Measurements from ENCODE around the gene KCNQ4.

DNA sequence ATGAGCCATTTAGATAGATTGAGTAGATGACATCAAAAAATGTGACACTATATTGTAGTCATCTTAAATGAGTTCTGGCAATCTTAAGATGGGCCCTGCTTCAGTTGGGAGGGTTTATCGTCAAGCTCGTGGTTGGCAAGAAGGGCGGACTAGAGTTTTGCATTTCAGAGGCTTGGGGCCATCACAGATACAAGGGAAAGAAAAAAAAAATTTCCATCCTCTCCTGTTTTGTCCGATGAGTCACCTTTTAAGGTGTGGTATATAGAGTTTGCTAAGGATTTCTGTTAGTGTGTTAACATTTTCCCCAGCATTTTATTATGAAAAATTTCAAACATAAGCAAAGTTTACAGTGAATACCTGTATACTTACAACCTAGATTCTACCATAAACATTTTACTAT is 31.8 kb upstream of the KCNQ4 start:
- TF ChIP-seq, protein P1, sequence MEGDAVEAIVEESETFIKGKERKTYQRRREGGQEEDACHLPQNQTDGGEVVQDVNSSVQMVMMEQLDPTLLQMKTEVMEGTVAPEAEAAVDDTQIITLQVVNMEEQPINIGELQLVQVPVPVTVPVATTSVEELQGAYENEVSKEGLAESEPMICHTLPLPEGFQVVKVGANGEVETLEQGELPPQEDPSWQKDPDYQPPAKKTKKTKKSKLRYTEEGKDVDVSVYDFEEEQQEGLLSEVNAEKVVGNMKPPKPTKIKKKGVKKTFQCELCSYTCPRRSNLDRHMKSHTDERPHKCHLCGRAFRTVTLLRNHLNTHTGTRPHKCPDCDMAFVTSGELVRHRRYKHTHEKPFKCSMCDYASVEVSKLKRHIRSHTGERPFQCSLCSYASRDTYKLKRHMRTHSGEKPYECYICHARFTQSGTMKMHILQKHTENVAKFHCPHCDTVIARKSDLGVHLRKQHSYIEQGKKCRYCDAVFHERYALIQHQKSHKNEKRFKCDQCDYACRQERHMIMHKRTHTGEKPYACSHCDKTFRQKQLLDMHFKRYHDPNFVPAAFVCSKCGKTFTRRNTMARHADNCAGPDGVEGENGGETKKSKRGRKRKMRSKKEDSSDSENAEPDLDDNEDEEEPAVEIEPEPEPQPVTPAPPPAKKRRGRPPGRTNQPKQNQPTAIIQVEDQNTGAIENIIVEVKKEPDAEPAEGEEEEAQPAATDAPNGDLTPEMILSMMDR (conservative IDR thresholded peaks at IDR 0.05; ENCODE audit: low read depth, low read length) = no peak
- TF ChIP-seq RAD21 (IDR thresholded peaks at IDR 0.05; ENCODE audit: low read length) (no peak), POLR2A (IDR thresholded peaks at IDR 0.05; ENCODE audit: low read depth, low read length) (no peak), SMC3 (IDR thresholded peaks at IDR 0.05; ENCODE audit: low read depth, low read length) (no peak), RFX5 (IDR thresholded peaks at IDR 0.05; ENCODE audit: low read depth, low read length) (no peak), RCOR1 (IDR thresholded peaks at IDR 0.05; ENCODE audit: insufficient replicate concordance, low read length) (no peak), CEBPB (IDR thresholded peaks at IDR 0.05; ENCODE audit: low read depth, low read length) (no peak), MXI1 (IDR thresholded peaks at IDR 0.05; ENCODE audit: borderline replicate concordance, low read depth, low read length) (no peak), FOS (IDR thresholded peaks at IDR 0.05; ENCODE audit: low read depth, low read length) (0 out of 2 replicates have a peak, but pooled peaks have one; percentile 9)
- TF ChIP-seq, protein P2, sequence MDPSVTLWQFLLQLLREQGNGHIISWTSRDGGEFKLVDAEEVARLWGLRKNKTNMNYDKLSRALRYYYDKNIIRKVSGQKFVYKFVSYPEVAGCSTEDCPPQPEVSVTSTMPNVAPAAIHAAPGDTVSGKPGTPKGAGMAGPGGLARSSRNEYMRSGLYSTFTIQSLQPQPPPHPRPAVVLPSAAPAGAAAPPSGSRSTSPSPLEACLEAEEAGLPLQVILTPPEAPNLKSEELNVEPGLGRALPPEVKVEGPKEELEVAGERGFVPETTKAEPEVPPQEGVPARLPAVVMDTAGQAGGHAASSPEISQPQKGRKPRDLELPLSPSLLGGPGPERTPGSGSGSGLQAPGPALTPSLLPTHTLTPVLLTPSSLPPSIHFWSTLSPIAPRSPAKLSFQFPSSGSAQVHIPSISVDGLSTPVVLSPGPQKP (IDR thresholded peaks at IDR 0.05; ENCODE audit: borderline replicate concordance, low read depth, low read length) = no peak

All from IMR-90 (cell line).